SH-SY5Y (cell line): ENCODE data around the gene CDC26.

Experiments
- GATA2 ChIP-seq: IDR thresholded peaks from 2 replicates; pipeline ENCODE4 v1.6.1; 2011; ENCODE audit warnings: mild to moderate bottlenecking, low read depth, low read length
- GATA3 ChIP-seq: IDR thresholded peaks from 2 replicates; pipeline ENCODE4 v1.6.1; 2011; ENCODE audit warnings: low read depth, mild to moderate bottlenecking, low read length, moderate library complexity

- TF ChIP-seq GATA2 (no peak), GATA3 (no peak)
These were observed 51.4 kb downstream of the CDC26 start for GRCh38 chr9:113223963-113224362.
